NCI-H146 treated with DMSO at 0.1 percent for 48 hours (cell line): ENCODE measurements around the gene STPG1.
A peak's percentile ranks its signal among the peaks of the same experiment; 100 is the strongest.

Experiments
- DNase-seq: peaks from one replicate; lab custom pipeline; 2025; ENCODE audit not compliant: unreplicated experiment; lab: John Stamatoyannopoulos, UW

Gene STPG1

DNA sequence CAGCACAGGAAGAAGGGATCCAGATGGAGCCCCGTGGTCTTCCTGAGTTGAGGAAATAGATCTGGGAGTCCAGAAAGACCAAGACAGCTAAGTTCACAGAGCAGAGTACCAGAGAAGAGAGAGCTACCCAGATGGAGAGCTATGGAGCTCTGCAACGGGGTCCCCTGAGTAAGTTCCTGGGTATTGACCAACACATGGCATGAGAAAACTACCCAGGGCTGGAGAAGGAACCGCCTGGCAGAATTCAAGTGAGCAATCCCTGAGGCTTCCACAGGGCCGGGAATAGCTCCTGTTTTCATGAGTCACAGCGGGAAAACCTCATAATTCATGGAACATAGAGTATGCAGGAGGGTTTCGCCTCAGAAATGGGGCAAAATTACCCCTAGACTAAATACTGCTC lies 19.7 kb downstream of the STPG1 start:
- no peak for DNase-seq

DNA sequence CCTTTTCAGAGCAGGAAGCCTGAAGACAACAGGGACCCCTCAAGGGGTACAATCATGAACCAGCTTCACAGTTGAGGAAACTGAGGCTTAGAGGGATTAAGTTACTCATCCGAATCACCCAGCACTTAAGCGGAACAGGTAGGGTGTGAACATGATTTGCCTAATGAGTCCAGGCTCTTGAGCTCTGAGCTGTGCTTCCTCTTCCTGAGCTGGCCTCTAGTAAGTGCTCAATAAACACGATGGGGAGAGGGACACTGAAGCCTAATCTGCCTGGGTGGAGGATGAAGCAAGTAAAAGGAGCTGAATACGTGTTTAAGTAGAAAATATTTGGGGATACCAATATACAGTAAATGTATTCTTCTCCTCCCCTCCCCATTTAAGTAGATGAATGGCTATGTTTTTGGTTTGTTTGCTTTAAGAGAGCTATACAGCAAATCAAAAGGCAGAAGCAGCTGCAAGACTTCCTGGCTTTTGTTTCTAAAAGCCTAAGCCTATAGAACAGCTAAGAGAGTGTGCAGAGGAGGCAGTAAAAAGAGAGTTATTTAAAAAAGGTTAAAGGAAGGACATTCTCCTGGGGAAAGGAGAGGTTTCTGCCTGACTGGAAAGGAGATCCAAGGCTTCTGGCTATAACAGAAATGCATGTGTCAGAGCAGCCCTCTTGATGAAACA lies 20.5 kb downstream of the STPG1 start:
- DNase-seq: peak; percentile 45

- no peak for DNase-seq
Measured at GRCh38 chr1:24392604-24392946, 21.0 kb downstream of the STPG1 start.

GRCh38 chr1:24391882-24392603 lies 21.5 kb downstream of the STPG1 start:
- peak; percentile 23 for DNase-seq

- peak; percentile 47 for DNase-seq
Measured at GRCh38 chr1:24390924-24391782, 22.4 kb downstream of the STPG1 start.

DNA sequence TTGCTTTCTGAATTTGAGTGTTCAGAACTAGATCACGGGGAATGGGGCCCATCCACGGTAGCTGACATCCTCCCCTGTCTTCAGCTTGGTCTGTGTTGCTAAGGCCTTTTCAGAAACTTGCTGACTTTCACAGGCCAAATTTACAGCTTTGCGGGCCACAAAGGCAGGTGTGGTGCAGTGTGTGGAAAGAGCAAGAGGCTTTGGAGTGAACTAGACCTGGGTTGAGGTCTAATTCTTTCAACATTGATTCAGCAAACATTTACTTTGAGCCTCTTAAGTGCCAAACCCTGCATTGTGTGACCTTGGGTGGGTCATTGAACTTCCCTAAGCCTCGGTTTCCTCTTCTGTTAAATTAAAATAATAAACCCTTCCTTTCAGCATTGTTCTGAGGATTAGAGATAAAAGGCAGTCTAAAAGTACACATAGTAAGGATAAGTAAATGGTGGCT lies 24.3 kb downstream of the STPG1 start:
- DNase-seq: no peak

DNA sequence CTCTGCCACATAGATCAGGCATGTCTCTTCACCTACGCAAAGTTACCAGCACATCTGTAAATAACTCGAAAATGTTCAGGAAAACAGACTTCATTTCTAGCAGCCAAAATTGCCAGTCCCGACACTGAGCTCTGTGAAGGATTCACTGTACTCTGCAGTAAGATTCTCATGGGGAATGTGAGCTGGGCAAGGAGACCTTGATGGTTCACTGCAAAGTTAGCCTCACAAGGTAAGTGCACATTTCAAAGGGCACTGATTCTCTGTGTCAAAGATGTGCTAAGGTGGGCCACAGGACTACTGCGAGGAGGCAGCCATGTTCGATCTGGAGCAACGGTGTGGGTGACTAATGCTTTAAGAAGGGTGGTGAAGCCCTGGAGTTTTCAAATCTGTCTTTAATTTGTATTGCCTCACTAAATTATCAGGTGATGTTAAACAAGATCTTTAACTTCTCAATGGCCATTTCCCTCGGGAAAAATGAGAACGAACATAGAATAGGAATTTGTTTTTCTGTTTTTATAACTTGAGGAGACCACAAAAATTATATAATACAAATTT lies 25.2 kb downstream of the STPG1 start:
- no peak for DNase-seq

- DNase-seq: no peak
Measured at GRCh38 chr1:24387636-24388175, 25.9 kb downstream of the STPG1 start.

- DNase-seq: no peak
Measured at GRCh38 chr1:24386931-24387330, 26.7 kb downstream of the STPG1 start.

DNA sequence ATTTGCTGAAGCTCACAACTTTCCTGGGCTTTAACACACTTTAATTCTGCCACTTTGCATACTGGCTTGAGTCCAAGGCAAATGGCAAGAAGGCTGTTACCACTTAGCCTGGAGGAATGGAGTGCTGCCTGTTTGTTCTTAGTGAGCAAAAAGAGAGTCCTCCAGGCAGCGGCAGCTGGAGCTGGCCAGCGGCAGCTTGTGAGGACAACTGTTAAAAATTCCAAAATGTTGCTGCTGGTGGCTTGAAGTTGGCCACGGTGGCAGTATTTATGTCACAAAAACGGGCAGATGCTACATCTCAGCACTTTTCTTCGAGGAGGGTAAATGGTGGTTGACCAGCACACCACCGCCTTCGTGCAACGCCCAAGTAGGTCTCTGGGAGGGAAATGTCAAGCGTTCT lies 27.3 kb downstream of the STPG1 start:
- DNase-seq: no peak

GRCh38 chr1:24385160-24385940 lies 28.2 kb downstream of the STPG1 start:
- no peak for DNase-seq

DNA sequence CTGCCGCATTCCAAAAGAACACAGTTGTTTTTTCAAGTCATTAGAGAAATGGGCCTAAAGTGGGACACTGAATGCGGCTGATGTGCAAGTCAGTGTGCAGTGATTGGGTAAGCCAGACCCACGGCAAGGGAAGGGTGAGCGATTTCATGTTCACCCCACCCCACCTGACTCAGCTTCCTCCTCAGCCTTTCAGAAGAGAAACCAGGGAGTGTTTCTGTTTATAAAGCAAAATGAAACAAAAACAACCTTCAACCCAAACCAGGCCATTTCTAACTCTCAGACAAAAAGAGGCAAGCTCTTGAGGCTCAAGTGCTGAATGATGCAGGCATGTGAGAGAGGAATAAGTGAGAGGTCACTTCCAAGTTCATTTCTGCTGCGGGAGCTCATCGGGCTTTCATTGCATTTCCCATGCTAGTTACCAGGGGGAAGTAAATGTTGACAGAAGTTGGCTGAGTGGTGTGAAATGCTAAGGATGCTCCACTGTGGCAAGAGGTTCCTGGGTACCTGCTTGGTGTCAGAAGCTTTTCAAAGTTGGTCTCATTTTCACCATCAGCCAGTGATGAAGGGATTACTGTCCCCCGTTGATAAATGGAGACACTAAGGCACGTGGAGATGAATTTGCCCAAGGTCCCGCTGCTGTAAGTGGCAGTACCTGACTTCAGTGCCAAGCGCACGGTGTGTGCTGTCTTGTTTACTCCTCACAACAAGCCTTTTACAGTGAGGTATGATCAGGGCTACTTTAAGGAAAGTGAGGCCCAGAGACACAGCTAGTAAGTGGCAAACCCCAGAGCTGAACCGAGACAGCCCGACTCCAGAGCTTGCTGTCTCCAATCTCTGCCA lies 29.1 kb downstream of the STPG1 start:
- no peak for DNase-seq

DNA sequence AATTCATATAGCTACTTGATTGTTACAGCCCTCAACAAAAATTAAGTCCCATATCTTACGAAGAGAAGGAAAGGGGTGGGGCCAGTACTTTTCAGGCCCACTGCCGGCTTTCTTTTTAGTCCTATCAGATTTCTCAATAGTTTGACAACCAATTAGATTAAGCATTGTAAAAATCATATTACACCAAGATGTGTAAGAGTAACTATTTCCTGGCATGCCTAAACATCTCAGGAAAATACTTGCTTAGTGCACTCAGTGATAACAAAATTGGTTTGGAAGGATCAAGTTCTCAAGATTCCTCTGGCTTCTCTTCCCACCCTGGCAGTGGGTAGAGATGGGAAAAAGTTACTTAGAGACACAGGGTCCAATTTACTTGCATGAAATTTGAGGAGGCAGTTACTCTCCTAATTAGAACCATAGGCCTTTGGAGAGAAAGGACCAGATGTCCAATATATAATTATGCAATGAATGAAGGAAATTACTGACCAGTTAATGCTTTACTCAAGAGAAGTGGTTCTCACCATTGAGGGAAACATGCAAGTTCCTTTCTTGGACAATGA lies 30.1 kb downstream of the STPG1 start:
- no peak for DNase-seq

- no peak for DNase-seq
Measured at GRCh38 chr1:24382165-24382577, 31.4 kb downstream of the STPG1 start.

DNA sequence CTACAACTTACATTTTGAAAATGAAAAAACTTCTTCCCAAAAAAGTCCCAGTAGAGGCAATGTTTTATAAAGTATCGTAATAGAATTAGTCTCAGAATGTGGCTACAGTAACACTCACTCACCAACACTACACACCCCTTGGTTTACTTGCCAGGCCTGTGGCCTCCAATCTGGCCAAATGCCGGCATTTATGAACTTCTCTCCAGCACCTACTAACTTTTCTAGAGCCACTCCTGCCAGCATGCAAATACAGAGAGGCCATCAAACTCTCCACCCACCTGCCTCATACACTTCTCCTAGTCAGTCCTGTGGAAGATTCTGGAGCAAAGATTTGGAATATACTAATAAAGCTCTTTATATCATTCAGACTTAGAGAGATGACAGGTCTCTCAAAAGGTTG lies 32.3 kb downstream of the STPG1 start:
- no peak for DNase-seq

GRCh38 chr1:24380508-24380907 lies 33.1 kb downstream of the STPG1 start:
- DNase-seq: no peak

- no peak for DNase-seq
Measured at GRCh38 chr1:24379733-24380315, 33.8 kb downstream of the STPG1 start.

DNA sequence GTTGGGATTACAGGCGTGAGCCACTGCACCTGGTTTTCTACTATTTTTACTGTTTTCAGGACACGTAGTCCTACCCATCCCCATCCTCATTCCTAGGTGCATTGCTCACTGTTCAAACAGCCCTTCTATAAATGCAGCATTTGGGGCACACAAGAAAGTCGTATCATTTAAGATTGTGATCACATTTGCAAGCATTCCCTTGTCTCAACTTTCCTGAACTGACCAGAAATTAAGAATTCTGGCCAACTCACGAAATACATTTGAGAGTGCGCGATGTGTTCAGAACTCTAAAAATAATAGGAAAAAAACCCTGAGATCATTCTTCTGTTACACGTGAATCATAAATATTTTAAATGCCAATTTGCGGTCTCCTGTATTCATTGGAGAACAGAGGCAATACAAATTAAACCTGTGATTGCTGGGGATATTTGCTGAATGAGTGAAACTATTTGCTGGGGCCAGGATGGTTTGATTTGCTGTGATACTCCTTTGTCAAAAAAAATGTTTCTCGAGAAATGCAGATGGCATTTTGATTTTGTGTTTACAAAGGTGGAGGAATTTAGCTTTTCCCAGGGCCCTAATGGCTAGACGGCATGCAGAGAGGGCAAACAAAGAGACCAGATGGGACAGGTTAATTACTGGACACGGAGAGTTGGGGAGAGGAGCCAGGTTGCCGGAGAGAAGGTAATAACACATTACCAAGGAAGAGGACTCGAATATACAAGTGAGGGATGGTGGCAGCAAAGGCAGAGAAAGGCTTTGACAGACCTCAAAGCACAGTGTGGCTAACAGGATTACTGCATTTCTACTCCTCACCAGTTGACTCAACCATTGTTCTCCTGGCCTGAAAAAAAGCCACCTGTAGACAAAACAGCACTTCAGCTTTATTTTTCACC lies 38.4 kb downstream of the STPG1 start:
- peak; percentile 71 for DNase-seq
